GM10266 (cell line): ENCODE data around the gene BMF.
"Not testable (repeated sequence)": the region's sequence is repeated elsewhere in the genome, so short reads cannot be mapped to it uniquely, and the experiment has no call there.

Source experiments
- DNase-seq: peaks from one replicate; pipeline ENCODE4 v3.0.0; 2012; ENCODE audit errors: extremely low spot score
- CTCF ChIP-seq: IDR thresholded peaks from 2 replicates; pipeline ENCODE4 v1.5.1; 2012; ENCODE audit warnings: mild to moderate bottlenecking, low read depth; ENCODE audit not compliant: control insufficient read depth, insufficient read depth; ENCODE audit errors: missing control alignments

Gene BMF

DNA sequence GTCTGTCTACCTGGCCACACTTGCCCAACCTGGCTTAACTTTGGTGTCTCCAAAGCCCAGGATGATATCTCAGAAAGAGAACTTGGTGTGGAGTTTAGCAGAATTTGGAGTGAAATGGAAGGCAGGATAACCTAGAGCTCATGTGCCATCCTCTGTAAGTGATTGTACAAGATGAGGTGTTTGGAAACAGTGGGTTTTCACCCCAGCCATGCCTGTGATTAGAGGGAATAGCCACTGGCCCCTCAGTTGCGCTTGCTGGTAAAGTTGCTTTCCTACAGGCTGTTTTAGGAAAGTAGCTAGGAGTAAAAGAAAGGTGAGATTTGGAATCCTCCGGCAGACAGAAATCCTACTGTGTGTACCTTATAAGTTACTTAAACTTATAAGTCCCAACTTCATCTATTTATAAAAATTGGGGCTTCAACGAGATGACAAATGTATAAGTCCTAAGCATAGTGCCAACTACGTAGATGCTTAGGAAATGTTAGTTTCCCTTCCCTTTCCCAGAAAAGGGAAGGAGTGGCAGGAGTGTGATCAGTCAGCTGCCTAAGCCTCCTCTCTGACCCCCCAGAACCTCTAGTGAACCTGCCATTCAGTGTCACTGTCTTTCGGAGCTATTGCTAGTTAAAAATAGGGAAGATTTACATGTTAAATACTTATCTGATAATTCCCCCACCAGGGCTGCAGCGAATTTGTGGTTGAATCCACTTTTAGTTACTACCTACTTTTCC lies 13.4 kb upstream of the BMF start:
- DNase-seq, result no peak
- TF ChIP-seq CTCF, result no peak

DNA sequence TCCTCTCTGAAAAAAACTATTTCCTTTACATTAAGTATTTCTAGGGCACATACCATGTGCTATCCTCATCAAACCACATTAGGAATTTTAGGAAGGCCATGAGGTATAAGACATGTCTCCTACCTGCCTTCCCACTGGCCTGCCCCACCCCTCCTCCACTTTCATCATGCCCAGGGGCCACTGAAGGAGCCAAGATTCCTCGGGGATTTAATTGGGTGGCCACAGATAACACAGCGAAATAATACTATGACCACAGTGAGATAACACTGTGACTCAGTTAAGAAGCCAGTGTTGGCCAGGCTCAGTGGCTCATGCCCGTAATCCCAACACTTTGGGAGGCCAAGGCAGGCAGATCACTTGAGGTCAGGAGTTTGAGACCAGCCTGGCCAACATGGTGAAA lies 9.8 kb upstream of the BMF start:
- no peak for DNase-seq
- no peak for TF ChIP-seq CTCF

- no peak for TF ChIP-seq CTCF
- DNase-seq, result peak; percentile 74
These were observed 7.0 kb upstream of the BMF start for GRCh38 chr15:40115670-40116093.

- DNase-seq, result not testable (repeated sequence)
These were observed 6.4 kb upstream of the BMF start for GRCh38 chr15:40115106-40115505.

- TF ChIP-seq CTCF, result no peak
- no peak for DNase-seq
These were observed 5.5 kb upstream of the BMF start for GRCh38 chr15:40114218-40114617.

GRCh38 chr15:40112789-40113188 lies 4.1 kb upstream of the BMF start:
- no peak for TF ChIP-seq CTCF
- DNase-seq, result no peak

DNA sequence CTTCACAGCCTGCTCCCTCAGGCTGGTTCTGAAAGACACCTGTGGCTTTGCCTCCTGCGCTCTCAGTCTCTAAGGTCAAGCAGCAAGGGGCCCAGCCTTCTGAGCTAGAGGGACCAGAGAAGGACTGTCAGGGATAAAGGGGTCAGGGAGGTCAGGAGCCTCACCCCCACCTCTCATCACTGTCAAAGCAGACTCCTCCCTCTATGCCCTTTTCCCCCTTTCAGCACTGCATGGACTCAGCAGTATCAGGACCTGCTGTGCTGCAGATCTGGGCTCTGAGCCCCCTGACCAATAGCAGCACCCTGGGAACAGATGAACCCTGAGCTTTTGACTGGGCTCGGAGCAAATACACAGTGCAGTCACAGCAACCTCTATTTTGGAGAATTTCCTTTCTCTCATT lies 3.2 kb upstream of the BMF start:
- DNase-seq, result no peak
- no peak for TF ChIP-seq CTCF
